ENCODE data around the gene CNOT6.

CNOT6 gene

DNA sequence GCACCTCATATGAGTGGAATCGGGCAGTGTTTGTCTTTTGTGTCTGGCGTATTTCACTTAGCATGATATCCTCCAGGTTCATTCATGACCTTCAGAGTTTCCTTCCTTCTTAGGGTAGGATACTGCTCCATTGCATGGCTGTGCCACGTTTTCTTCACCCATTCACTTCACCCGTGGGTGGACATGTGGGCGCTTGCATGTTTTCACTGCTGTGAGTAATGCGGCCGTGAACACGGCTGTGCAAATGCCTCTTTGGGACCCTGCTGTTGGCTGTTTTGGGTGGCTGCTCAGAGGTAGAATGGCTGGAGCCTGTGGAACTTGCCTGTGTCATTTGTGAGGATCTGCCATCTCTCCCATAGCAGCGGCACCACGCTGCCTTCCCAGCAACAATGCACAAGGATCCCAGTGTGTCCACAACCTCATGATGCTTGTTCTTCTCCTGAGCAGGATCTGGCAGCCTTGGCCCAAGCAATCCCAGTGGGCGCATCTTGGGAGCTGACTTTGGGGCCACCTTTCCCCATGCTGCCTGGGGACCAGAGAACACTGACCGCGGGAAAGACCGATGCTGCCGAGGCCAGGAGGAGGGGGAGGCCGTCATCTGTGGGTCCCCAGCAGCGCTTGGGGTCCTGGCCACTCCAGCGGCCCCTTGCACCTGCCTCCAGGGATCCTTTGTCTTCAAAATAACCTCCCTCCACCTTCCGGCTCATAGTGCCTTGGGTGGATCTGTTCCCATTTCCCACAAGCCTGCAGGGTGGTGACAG is 99.4 kb downstream of the CNOT6 start:
- peaks cover 9% of the 10 kb centered on the region for H3K4me1 Mint-ChIP-seq (ENCODE audit: low read depth)
- H3K27me3 Mint-ChIP-seq, result peaks cover 38% of the 10 kb centered on the region
- no peaks in the 10 kb centered on the region for H3K36me3 Mint-ChIP-seq (ENCODE audit: low read depth)
- H3K4me3 Mint-ChIP-seq, result no peak overlapping the region
- no peak overlapping the region for H3K27ac Mint-ChIP-seq
- DNase-seq, result no peak
- no peaks in the 10 kb centered on the region for H3K9me3 Mint-ChIP-seq

DNA sequence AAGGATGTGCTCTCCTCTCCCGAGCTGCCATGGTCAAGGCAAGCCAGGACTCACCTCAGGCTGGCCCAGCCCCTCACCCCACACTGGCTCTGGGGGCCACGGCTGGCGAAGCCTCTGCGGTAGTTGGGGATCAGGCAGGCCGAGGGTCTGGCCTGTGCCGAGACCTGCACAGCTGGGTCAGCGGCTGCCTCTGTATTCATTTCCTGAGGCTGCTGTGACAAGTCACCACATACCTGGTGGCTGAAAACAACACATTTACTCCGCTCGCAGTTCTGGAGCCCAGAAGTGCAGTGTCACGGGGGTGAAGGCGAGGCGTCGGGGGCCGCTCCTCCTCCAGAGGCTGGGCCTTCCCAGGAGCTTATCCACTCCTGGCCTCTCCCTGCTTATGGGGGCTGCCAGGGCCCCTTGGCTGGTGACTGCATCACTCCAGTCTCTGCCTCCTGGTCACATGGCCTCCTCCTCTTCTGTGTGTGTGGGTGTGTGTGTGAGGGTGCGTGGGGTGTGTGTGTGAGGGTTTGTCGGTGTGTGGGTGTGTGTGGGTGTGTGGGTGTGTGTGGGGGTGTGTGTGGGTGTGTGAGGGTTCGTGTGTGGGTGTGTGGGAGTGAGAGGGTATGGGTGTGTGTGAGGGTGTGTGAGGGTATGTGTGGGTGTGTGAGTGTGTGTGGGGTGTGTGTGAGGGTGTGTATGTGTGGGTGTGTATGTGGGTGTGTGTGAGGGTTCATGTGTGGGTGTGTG is 100.3 kb downstream of the CNOT6 start:
- H3K27me3 Mint-ChIP-seq, result peaks cover 30% of the 10 kb centered on the region
- no peak for DNase-seq
- no peaks in the 10 kb centered on the region for H3K36me3 Mint-ChIP-seq (ENCODE audit: low read depth)
- peak overlapping the region; percentile 30 for H3K27ac Mint-ChIP-seq
- no peak overlapping the region for H3K4me3 Mint-ChIP-seq
- H3K4me1 Mint-ChIP-seq (ENCODE audit: low read depth), result peaks cover 8% of the 10 kb centered on the region
- no peaks in the 10 kb centered on the region for H3K9me3 Mint-ChIP-seq

DNA sequence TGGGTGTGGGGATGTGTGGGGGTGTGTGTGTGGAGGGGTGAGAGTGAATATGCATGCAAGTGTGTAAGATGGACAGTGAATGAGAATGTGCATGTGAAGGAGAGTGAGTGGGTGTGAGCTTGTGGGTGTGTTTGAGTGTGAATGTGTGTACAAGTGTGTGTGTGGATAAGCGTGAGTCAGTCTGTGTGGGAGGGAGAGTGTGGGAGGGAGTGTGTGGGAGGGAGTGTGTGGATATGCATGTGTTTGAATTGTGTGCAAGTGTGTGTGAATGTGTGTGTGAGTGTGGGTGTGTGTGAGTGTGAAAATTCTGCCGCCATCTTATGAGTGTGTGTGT is 100.8 kb downstream of the CNOT6 start:
- peaks cover 24% of the 10 kb centered on the region for H3K27me3 Mint-ChIP-seq
- H3K4me3 Mint-ChIP-seq, result no peak overlapping the region
- no peaks in the 10 kb centered on the region for H3K36me3 Mint-ChIP-seq (ENCODE audit: low read depth)

DNA sequence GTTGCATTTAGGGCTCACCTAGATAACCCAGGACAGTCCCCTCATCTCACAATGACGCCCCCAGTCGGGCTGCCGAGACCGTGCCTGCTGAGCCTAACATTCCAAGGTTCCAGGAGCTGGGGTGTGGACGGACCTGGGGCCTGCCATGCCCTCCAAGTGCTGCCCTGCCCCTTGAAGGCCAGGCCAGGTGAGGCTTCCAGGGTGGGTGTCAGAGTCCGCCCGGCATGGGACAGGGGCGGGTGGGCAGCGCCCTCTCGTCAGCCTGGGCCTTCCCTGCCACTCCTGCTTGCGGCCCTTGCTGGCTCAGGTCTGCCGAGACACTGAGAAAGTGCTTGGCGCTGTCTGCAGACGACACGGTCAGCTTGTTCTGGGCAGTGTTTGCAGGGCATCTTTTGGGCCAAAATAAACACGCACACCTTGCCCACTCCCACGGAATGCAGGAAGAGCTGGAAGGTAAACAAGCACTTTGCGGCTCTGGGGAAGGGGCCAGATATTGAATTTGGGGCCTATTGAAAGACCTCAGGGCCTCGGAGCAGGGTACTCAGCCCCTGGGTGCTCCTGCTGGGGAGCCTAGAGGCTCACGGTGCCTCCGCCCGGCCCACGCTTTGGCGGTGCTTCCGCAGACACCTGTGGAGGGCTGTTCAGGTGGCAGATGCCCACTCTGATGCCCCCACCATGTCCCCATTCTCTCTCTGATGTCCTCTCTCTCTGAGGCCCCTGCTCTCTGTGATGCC is 101.4 kb downstream of the CNOT6 start:
- Mint-ChIP-seq H3K4me1 (ENCODE audit: low read depth) (peaks cover 4% of the 10 kb centered on the region), H3K4me3 (no peak overlapping the region), H3K9me3 (no peaks in the 10 kb centered on the region), H3K27ac (no peak overlapping the region), H3K36me3 (ENCODE audit: low read depth) (no peaks in the 10 kb centered on the region), H3K27me3 (peaks cover 24% of the 10 kb centered on the region)
- DNase-seq, result no peak

More for the DNA sequence above, 100.8 kb downstream of the CNOT6 start:
- Mint-ChIP-seq H3K27ac (no peak overlapping the region), H3K4me1 (ENCODE audit: low read depth) (peaks cover 4% of the 10 kb centered on the region), H3K9me3 (no peaks in the 10 kb centered on the region)
- no peak for DNase-seq

DNA sequence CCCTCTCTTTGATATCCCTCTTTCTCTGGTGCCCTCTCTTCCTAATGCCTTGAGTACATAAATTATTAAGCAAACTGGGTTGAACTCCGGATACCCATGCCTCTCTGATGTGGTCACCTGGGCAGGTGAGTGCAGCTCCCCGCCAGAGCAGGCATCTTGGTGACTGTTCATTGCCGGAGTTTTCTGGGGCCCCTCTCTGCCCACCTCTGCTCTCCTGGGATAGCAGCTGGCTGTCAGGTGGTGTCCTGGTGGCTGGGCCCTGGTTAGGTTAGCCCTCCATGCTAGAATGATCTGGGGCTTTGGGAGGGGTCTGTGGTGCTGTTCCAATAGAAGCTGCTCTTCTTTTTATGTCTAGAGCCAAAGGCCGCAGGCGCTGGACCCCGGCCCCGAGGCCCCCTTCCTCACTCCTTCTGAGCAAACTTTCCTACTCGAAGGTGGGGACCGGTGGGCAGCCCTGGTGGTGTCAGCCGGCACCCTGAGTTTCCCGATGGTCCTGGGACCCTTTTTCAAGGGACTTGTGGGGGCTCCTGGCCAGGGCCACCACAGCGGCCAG is 102.0 kb downstream of the CNOT6 start:
- Mint-ChIP-seq H3K4me3 (no peak overlapping the region), H3K36me3 (ENCODE audit: low read depth) (no peaks in the 10 kb centered on the region), H3K4me1 (ENCODE audit: low read depth) (peaks cover 4% of the 10 kb centered on the region), H3K9me3 (no peaks in the 10 kb centered on the region), H3K27me3 (peaks cover 24% of the 10 kb centered on the region), H3K27ac (no peak overlapping the region)
- peak; percentile 19 for DNase-seq

DNA sequence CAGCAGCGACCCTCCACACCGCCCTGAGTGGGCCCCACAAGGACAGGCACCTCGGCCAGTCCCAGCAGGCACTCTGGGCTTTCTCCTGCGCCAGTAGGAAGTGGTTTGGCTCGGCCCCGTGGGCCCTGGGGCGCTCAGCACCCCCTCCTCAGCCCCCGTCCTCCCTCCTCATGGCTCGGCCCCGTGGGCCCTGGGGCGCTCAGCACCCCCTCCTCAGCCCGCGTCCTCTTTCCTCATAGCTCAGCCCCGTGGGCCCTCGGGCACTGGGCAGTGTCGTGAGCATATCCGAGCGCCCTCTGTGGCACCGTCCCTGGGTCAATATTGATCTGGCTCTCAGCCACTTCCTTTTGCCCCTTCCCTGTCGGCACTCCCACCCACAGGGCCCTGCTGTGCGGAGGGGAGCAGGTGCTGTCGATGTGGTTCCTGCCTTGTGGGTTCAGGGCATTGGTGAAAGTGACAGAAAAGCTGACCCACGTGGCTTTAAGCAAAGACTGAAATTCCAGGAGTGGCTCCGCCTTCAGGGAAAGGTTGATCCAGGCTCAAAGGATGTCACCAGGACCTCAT is 102.6 kb downstream of the CNOT6 start:
- no peaks in the 10 kb centered on the region for H3K36me3 Mint-ChIP-seq (ENCODE audit: low read depth)
- H3K4me3 Mint-ChIP-seq, result no peak overlapping the region
- H3K9me3 Mint-ChIP-seq, result no peaks in the 10 kb centered on the region
- H3K4me1 Mint-ChIP-seq (ENCODE audit: low read depth), result peaks cover 4% of the 10 kb centered on the region
- H3K27me3 Mint-ChIP-seq, result peaks cover 24% of the 10 kb centered on the region
- H3K27ac Mint-ChIP-seq, result no peak overlapping the region
- no peak for DNase-seq

DNA sequence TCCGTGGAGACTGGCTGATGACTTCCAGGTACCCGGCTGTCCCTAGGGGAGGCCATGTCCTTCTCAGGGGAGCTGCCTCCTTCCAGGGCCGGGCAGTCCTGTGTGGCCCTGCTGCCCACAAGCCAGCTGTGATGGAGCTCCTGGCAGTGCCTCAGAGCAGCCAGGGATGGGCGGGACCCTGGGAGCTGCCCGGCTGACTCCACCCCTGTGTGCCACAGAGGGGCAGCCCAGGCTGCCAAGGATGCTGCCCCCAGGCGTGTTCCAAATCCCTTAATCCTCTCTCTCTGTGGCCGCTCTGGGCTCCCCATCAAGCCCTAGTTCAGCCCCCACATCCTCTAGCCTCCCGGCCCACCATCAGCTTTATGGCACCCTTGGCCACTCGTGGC is 104.1 kb downstream of the CNOT6 start:
- Mint-ChIP-seq H3K36me3 (ENCODE audit: low read depth) (no peaks in the 10 kb centered on the region), H3K27ac (no peak overlapping the region), H3K27me3 (peaks cover 10% of the 10 kb centered on the region), H3K4me1 (ENCODE audit: low read depth) (no peaks in the 10 kb centered on the region), H3K4me3 (no peak overlapping the region), H3K9me3 (no peaks in the 10 kb centered on the region)
- peak; percentile 20 for DNase-seq

DNA sequence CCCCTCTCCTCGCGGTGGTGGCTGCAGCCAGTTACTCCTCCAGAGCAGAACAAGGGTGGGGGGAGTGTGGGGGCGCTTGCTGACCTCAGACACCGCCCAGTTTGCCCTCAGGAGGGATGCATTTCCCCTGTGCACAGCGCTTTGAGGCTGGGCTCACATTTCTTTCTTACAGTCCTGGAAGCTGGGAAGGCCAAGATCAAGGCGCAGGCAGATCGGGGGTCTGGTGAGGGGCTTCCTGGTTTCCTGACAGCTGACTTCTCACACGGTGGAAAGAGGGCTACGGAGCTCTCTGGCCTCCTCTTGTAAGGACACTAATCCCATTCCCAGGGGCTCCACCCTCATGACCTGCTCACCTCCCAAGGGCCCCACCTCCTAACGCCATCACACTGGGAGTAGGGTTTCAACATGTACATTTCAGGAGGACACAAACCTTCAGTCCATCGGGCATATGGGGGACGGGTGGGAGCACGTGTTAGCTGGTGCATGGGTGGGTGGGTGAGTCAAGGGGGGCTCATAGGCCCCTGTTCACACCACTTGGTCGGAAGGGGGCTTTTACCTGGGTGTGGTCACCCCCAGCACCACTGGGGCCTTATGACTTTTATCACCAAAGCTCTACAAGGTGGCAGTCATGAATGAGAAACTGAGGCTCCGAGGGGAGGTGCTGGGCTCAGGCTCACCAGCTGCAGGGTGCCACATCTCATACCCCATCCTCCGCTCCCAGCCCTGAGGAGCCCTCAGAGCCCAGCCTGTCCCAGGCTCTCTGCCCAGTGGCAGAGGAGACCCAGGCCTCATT is 104.8 kb downstream of the CNOT6 start:
- no peak overlapping the region for H3K27ac Mint-ChIP-seq
- H3K4me3 Mint-ChIP-seq, result no peak overlapping the region
- H3K36me3 Mint-ChIP-seq (ENCODE audit: low read depth), result no peaks in the 10 kb centered on the region
- H3K27me3 Mint-ChIP-seq, result peaks cover 3% of the 10 kb centered on the region
- no peaks in the 10 kb centered on the region for H3K9me3 Mint-ChIP-seq
- DNase-seq, result peak; percentile 20
- no peaks in the 10 kb centered on the region for H3K4me1 Mint-ChIP-seq (ENCODE audit: low read depth)

DNA sequence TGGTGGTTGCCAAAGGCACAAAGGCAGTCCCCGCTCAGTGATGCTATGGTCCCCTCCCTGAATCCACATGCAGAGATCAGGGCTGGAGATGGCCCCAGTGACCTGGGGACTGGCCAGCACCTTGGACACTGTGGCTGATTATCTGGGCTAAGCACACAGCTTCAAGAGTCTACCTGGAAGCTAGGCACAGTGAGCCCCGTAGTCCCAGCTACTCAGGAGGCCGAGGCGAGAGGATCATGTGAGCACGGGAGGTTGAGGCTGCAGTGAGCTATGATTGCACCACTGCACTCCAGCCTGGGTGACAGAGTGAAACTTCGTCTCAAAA is 105.4 kb downstream of the CNOT6 start:
- Mint-ChIP-seq H3K27me3 (no peaks in the 10 kb centered on the region), H3K4me3 (no peak overlapping the region), H3K9me3 (no peaks in the 10 kb centered on the region), H3K36me3 (ENCODE audit: low read depth) (no peaks in the 10 kb centered on the region), H3K27ac (no peak overlapping the region), H3K4me1 (ENCODE audit: low read depth) (no peaks in the 10 kb centered on the region)
- DNase-seq, result no peak

DNA sequence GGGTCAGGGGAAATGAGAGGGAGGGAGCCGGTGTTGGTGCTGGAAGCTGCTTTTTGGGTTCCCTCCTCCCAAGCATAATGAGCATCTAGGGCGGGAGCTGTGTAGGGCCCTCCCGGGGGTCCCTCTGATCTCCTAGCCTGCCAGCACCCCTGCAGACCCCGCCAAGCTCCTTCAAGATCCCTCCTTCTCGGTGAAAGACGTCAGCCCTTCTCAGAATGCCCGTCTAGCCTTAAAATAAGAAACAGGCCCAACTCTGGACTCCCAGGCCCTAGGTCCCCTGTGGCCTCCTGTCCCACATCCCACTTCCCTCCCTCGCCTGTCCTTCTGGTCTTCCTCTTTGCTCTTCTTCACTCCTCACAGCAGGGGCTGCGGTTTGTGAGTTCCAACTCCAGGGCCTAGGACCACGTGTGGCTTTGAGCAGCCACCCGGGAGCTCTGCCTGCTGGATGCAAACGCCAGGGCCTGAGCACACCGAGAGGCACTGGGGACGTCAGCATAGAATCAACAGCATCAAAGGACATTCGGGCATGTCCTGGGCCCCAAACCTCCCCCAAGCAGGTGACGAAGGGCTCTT is 105.9 kb downstream of the CNOT6 start:
- no peaks in the 10 kb centered on the region for H3K36me3 Mint-ChIP-seq (ENCODE audit: low read depth)
- no peaks in the 10 kb centered on the region for H3K9me3 Mint-ChIP-seq
- no peaks in the 10 kb centered on the region for H3K27me3 Mint-ChIP-seq
- H3K27ac Mint-ChIP-seq, result no peak overlapping the region
- no peaks in the 10 kb centered on the region for H3K4me1 Mint-ChIP-seq (ENCODE audit: low read depth)
- no peak overlapping the region for H3K4me3 Mint-ChIP-seq
- DNase-seq, result peak; percentile 23

DNA sequence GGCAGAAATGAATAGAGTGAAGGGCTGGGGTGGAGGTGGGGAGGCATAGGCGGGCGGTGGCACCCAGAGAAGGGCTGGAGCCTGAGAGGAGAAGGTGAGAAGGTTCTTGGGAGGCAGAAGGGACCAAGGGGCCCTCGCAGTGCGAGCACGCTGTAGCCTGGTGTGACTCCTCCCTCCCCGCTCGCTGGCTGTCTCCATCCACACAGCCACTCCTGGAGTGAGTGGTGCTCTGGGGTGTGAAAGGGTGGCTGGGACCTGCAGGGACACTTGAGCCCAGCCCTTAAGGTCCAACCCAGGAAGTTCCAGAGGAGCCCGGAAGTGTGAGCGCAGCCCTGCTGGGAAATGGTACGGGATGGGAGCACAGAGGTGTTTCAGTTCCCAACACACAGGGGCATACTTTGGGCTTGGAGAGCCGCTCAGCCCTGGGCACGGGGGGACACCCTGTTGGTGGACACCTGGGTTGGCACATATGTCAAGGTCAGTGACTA is 106.4 kb downstream of the CNOT6 start:
- Mint-ChIP-seq H3K4me1 (ENCODE audit: low read depth) (no peaks in the 10 kb centered on the region), H3K9me3 (no peaks in the 10 kb centered on the region), H3K36me3 (ENCODE audit: low read depth) (no peaks in the 10 kb centered on the region), H3K27me3 (no peaks in the 10 kb centered on the region), H3K4me3 (no peak overlapping the region), H3K27ac (no peak overlapping the region)
- DNase-seq, result no peak

DNA sequence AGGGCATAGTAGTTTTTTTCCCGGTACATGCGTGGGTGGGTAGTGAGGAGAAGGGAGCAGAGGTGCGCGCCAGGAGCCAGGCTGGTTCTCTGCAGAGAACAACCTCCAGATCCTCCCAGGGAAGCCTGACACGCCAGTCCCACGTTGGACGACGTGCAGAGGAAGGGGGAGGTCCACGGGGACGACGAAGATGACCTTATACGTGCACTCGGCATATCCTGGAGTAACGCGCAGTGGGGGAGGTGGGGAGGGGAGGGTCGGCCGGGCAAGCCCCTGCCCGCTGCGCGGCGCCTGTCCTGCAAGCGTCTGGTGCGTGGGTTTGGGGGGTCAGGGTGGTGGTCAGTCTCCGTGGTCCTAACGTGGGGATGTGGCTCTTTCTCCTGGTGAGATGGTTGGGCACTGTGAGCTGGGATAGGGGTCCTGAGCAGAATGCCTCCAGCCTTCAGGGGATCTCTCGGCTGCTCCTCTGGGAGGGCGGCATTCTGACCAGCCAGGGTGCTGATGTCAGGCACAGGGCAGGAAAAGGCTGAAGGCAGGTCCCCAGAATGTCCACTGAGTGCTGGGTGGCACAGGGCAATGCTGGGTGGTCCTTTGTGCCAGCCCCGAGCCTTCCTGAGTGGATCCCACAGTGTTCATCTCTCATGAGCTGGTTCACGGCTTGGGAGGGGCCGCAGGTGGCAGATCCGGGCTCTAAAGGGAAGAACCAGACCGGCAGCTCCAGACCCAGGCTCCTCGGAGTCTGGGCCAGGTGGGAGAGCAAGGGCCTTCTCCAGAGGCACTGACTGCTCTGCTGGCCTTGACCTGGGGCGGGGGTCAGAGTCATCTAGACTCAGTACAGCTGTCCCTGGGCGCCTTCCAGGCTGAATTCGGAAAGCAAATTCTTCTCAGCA is 107.7 kb downstream of the CNOT6 start:
- no peak overlapping the region for H3K27ac Mint-ChIP-seq
- no peaks in the 10 kb centered on the region for H3K36me3 Mint-ChIP-seq (ENCODE audit: low read depth)
- DNase-seq, result no peak
- H3K27me3 Mint-ChIP-seq, result no peaks in the 10 kb centered on the region
- no peak overlapping the region for H3K4me3 Mint-ChIP-seq
- peaks cover 3% of the 10 kb centered on the region for H3K4me1 Mint-ChIP-seq (ENCODE audit: low read depth)
- H3K9me3 Mint-ChIP-seq, result no peaks in the 10 kb centered on the region

DNA sequence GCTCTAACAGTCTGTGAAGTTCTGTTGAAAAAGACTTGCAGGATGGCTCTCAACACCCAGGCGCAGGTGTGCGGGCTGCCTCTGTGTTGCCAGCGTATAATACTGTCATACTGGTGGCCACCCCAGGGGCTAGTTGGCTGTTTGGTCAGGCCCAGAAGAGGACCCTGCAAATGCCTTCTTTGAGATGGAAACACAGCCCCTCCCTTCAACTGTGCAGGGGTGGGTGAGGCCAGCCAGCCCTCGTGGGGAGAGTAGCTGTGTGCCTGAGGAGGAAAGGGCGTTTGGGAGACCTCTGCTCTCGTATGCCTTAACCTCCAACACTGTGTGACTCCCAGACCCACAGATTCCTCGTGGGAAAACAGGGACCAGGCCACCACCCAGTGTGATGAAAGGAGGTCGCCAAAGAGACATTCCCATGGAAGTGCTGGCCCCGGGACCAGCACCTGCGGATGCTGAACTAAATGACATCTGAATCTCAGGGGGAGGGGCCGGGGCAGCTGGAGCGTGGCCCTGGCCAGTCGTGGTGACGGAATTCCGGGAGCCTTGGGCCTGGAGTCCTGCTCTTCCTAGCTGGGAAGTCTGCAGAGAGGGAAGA is 108.4 kb downstream of the CNOT6 start:
- Mint-ChIP-seq H3K27me3 (no peaks in the 10 kb centered on the region), H3K36me3 (ENCODE audit: low read depth) (no peaks in the 10 kb centered on the region), H3K9me3 (no peaks in the 10 kb centered on the region), H3K4me3 (no peak overlapping the region), H3K27ac (no peak overlapping the region), H3K4me1 (ENCODE audit: low read depth) (peaks cover 3% of the 10 kb centered on the region)
- DNase-seq, result no peak

All from activated T-cell treated with anti-CD3 and anti-CD28 coated beads, Interleukin-2, amount 50 U/mL, for 24 hours (primary cell).